AG08396 (cell line): Measurements from ENCODE around the gene OAF.

ENCODE experiments used
- DNase-seq: peaks from one replicate; pipeline ENCODE4 v3.0.0; 2012; ENCODE audit warnings: low spot score, mixed read lengths

The OAF gene

DNA sequence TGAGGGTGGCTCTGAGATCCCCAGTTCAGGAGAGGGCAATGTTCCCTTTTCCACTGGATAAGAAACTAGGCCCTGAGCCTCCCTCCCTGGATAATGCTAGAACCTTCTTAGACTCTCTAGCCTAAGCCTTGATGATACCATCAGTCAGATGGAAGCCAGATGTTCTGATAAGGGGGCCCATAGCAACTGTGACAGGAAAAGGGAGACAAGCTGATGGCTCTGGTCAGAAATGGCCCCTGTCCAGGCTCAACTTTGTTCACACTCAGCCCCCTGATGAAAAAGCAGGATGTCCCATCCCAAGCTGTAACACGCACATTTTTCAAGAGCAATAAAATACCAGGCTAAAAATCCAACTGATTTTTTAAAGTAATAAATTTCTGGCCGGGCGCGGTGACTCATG is 7.2 kb upstream of the OAF start:
- no peak for DNase-seq

DNA sequence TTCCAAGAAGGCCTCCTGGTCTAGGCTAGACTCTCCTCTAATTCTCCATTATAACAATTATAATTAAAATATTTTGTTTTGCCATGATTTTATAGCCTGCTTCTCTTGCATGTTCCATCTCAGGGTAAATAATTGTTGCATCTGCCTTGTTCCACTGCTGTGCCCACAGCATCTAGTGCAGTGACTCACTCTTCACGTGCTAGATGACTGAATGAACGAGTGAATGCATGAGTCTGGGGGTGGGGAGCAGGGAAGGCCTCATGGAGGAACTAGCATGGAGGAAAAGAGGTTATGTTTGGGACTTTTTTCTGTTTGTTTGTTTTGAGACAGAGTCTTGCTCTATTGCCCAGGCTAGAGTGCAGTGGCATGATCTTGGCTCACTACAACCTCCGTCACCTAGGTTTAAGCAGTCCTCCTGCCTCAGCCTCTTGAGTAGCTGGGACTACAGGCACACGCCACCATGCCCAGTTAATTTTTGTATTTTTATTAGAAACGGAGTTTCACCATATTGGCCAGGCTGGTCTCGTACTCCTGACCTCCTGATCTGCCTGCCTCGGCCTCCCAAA is 5.2 kb upstream of the OAF start:
- peak; percentile 70 for DNase-seq

DNA sequence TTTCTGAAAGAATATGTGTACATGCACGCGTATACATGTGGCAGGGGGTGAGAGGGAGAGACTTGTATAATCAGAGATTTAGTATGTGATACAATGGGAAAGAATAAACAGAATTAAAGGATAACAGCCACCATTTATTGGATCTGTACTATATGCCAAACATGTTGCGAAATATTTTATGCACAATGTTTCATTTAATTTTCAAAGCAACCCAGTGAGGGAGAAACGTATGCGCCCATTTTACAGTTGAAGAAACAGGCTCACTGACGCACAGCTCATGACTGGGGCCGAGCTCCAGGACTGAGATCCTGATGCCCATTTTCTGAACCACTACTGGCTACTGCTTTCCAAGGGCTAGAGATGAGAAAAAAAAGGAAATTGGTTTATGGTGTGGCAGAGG is 3.3 kb upstream of the OAF start:
- no peak for DNase-seq

DNA sequence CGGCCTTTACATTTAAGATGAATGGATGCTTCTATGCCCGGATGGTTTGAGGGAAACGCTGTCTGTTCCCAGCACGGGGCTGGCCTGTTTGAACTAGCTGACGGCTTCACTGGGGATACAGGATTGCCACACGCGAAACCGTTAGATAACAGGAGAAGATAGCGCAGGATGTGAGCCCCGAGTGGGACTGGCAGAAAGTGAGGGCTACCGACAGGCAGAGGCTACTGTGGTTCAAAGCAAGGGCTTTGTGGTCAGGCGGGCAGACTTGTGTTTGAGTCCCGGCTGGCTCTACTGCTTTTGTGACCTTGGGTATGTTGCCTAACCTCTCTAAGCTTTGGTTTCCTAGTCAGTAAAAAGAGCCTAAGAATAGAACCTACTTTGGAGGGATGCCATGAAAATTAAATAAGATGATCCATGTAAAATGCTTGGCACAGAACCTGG is 2.8 kb upstream of the OAF start:
- DNase-seq = no peak

DNA sequence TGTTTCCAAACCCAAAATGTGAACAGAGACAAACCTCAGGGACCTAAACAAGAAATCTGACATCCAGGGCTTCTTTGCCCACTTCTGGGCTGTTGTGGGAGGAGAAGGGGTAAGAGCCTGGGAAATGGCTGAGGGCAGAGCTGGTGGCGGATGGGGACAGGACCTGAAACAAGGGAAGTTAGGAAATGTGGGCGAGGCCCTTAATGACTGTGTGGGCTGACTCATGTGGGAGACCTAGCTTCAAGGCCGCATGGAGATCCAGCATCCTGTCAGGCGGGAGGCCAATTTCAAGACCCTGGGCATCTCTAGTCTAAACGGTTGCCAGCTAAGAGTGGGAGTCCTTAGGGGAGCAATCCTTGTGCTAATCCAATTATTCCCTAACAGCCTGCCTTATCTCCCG is 2.1 kb upstream of the OAF start:
- DNase-seq = peak; percentile 51

GRCh38 chr11:120209746-120210625 is 846 bp upstream of the OAF start:
- DNase-seq = peak; percentile 30

- no peak for DNase-seq
Observed at GRCh38 chr11:120211522-120212258, 858 bp downstream of the OAF start.

DNA sequence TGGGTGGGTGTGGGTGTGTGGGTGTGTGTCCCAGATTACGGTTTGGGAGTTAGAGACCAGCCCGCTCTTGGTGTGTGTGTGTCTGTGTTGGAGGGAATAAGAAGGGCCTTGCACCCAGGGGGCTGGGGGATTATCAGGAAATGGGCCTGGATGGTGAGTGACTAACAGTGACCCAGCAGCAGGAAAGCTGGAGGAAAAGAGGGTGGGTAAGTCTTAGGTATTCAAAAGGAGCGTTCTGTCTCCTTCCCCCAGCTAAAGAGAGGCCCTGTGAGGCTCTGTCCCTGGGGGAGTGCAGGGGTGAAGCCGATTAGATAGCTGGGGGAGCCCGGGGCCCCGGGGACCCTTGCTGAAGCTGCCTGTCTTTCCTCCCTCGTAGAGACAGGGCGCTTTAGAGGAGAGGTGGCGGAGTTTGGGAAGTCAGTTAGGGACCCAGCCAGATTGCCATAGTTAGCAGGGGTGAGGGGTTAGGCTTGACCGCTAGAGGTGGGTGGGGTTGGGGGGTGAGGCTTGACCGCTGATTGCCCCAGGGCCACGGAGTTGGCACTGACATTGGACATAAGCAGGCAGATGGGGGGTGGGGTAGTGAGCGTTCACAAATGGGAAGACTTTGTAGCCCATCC is 1.5 kb downstream of the OAF start:
- no peak for DNase-seq

GRCh38 chr11:120212926-120213325 is 2.1 kb downstream of the OAF start:
- DNase-seq = no peak

- DNase-seq = no peak
Observed at GRCh38 chr11:120214581-120214980, 3.7 kb downstream of the OAF start.

DNA sequence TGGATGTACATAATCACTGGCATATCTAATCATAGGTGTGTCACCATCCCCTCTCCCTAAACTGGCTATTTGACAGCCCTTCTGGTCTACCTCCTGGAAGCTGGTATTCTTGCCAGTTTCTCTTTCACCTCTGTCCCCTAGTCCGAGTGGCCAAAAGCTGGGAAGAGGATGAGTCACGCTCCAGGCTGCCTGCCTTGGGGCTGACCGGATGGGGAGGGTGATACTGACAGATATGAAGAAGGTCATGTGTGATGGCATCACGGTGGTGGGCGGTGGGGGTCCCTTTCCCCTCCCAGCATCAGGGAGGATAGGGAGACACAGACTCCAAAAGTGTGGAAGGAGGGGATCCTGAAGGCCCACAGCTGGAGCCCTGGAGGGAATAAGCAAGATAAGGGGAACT is 4.8 kb downstream of the OAF start:
- DNase-seq = peak; percentile 83

DNA sequence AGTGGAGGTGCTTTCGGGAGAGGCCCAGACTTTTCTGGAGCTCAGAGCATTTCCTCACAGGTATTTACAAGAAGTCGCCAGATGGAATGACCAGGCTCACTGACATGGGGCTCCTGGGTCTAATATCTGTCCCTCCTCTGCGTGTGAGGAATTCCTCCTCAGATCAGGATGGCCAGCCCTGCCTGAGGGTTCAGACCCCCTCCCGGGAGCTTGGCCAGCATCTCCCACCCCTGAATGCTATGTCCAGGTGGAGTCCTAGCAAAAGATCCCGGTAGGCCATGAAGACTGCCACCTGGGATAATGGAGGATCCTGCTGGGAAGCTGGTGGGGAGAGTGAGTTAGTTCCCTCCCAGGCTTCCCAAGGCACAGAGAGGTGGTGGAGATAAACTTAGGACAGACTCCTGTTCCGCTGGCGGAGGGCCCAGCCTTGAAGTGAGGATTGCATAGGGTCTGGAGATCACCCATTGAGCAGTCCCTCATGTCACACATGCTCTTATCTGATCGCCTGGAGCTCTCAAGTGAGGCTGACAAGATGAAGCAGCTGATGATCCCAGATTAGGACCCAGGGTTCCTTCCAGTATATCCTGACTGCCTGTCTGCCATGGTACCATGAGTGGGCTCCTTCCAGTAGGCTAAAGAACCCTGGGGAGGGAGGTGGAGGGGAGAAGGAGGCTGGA is 5.7 kb downstream of the OAF start:
- no peak for DNase-seq

- DNase-seq = no peak
Observed at GRCh38 chr11:120217526-120217925, 6.7 kb downstream of the OAF start.

DNA sequence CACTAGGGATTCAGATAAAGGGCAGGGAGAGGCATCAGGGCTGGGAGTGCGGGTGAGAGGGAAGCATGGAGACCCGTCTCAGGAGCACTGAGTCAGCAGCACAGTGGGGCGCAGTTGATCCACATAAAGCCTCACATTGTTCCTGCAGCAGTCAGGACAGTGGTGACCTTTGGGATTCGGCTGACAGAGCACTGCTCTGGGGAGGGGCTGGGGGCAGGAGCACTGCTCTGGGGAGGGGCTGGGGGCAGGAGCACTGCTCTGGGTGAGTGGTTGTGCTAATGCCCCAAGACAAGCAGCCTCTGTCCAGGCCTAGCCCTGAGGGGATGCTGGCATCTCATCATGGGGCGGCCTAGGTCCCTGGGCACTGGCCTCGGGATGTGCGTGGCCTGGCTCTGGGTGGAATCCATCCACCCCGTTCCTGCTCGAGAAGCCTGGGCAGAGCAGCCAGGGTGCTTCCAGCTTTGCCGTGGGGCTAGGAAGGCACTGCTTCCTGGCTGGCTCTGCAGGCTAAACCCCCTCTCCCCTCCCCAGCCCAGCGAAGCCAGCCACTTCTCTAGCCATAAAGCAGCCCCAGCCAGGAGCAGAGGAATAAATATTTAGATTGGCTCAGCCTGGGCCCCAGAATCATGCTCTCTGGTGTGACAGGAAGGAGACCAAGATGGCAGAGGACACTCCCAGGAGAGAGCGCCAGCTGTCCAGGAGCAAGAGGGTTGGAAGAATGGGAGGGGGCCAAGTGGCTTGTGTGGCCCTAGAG is 7.3 kb downstream of the OAF start:
- no peak for DNase-seq

DNA sequence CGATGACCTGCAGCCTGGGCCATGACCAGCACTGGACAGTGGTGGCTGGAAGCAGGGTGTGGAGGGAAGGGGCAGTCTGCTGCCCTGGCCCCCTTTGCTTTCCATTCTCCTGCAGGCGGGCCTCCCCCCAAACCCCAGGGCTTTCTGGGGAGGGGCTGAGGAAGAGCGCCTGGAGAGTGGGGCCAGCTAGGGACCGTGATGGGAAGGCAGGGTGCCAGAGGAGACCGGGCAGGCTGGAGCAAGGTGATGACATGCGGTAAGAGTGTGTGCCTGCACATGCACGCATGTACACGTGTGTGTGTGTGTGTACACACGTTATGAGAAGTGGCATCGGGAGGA is 7.8 kb downstream of the OAF start:
- no peak for DNase-seq

DNA sequence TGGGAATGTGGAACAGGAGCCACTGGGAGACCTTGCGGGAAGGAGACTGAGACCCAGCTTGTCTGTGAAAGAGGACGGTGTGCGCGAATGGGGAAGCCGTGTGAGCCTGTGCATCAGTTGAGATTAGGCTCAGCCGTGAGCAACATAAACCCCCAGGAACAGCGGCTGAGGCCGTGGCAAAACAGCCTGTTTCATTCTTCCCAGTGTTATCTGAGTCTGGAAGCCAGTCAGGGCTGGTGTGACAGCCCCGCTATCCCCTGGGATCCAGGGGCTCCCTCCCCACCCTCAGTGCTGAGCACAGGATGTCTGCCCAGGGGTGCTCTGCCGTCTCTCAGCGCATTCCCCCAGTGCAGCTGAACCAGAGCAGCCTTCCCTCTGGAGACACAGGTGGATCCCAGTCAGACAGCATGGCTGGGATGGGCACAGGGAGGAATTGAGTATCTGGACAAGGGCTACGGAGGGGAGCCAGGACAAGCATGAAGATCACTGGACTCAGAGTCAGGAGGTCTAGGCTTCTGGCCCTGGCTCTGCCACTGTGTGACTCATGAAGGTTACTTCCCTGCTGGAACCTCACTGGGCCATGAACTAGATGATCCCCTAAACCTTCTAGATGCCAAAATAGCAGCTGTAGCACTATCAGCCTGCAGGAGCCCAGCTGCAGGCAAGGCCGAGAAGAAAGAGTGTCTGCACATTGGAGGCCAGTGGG is 8.6 kb downstream of the OAF start:
- DNase-seq = no peak

- no peak for DNase-seq
Observed at GRCh38 chr11:120219938-120220746, 9.3 kb downstream of the OAF start.

DNA sequence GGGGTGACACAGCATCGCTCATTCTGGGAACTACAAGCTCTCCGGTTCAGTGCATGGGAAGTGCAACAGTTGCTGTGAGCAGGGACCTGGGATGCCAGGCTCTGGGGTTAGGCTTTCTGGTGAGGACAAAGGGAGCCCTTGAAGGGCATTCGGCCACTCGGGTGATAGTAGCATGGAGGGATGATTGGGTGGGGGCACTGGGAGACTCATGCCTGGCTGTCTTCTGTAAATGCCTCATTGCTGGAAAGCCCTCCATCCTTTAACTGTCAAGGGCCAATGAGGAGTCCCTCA is 9.9 kb downstream of the OAF start:
- DNase-seq = no peak

DNA sequence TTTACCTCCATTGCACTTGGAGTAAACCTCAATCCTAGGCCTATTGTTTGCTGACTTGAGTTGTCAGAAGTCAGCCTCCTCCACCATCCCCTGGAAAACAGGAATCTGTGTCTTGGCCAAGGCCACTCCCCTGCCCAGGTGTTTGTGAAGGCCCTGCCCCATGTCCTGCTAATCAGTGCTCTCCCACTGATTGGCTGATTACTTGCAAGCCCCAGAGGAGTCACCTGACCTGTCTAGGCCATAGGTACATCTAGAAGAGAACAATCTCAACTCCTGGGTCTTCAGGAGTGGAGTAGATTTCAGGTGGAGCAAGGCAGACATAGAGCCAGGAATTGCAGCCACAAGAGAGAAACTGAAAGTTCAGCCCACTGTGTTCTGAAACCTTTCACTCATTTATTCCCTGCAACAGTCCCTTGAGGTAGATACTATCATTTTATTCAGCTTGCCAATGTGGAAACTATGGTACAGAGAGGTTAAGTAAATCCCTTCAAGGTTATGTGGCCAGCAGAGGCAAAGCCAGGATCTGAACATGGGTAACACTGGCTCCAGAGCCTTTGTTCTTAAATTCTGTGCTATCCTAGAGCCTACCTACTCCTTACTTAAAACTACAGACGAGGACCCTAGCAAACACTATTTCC is 10.4 kb downstream of the OAF start:
- no peak for DNase-seq

GRCh38 chr11:120222916-120223315 is 12.1 kb downstream of the OAF start:
- DNase-seq = no peak
